Activated naive CD4-positive, alpha-beta T cell treated with anti-CD3 and anti-CD28 coated beads, Interleukin-2, amount 50 U/mL, for 16 hours (primary cell): ENCODE results near the gene MYO5B.

Source experiments
- DNase-seq: peaks from one replicate; pipeline ENCODE4 v3.0.0-alpha.2; 2020

Gene MYO5B

GRCh38 chr18:50006470-50007046, 188.4 kb downstream of the MYO5B start:
- no peak for DNase-seq

- no peak for DNase-seq
These were observed 190.9 kb downstream of the MYO5B start for GRCh38 chr18:50004013-50004412.

GRCh38 chr18:50002781-50003180, 192.2 kb downstream of the MYO5B start:
- DNase-seq = no peak

GRCh38 chr18:50000227-50000626, 194.7 kb downstream of the MYO5B start:
- DNase-seq = no peak

- no peak for DNase-seq
These were observed 195.8 kb downstream of the MYO5B start for GRCh38 chr18:49999128-49999527.

- no peak for DNase-seq
These were observed 197.4 kb downstream of the MYO5B start for GRCh38 chr18:49997558-49997957.

- no peak for DNase-seq
These were observed 200.5 kb downstream of the MYO5B start for GRCh38 chr18:49994410-49994809.

- DNase-seq = no peak
These were observed 201.6 kb downstream of the MYO5B start for GRCh38 chr18:49993299-49993698.

- DNase-seq = no peak
These were observed 206.2 kb downstream of the MYO5B start for GRCh38 chr18:49988733-49989132.

GRCh38 chr18:49988101-49988500, 206.8 kb downstream of the MYO5B start:
- DNase-seq = no peak

- DNase-seq = no peak
These were observed 209.7 kb downstream of the MYO5B start for GRCh38 chr18:49985236-49985635.

GRCh38 chr18:49980896-49981295, 214.1 kb downstream of the MYO5B start:
- no peak for DNase-seq

- DNase-seq = no peak
These were observed 218.0 kb downstream of the MYO5B start for GRCh38 chr18:49976795-49977560.

- no peak for DNase-seq
These were observed 218.9 kb downstream of the MYO5B start for GRCh38 chr18:49976001-49976400.

GRCh38 chr18:49974079-49974478, 220.9 kb downstream of the MYO5B start:
- no peak for DNase-seq

- no peak for DNase-seq
These were observed 221.4 kb downstream of the MYO5B start for GRCh38 chr18:49973592-49973991.

- DNase-seq = no peak
These were observed 222.4 kb downstream of the MYO5B start for GRCh38 chr18:49972535-49972934.

GRCh38 chr18:49971462-49971861, 223.5 kb downstream of the MYO5B start:
- no peak for DNase-seq

GRCh38 chr18:49970319-49970718, 224.6 kb downstream of the MYO5B start:
- no peak for DNase-seq

- no peak for DNase-seq
These were observed 226.2 kb downstream of the MYO5B start for GRCh38 chr18:49968644-49969309.

GRCh38 chr18:49967636-49968313, 227.2 kb downstream of the MYO5B start:
- no peak for DNase-seq

- no peak for DNase-seq
These were observed 227.8 kb downstream of the MYO5B start for GRCh38 chr18:49967171-49967570.

GRCh38 chr18:49966090-49966489, 228.9 kb downstream of the MYO5B start:
- no peak for DNase-seq

GRCh38 chr18:49963217-49963616, 231.7 kb downstream of the MYO5B start:
- no peak for DNase-seq
